KG1 (cell line): ENCODE data around the gene CCDC91.
"Not testable (repeated sequence)": the region's sequence is repeated elsewhere in the genome, so short reads cannot be mapped to it uniquely, and the experiment has no call there.

Source experiments
- DNase-seq: peaks from one replicate; lab custom pipeline; 2025; lab: John Stamatoyannopoulos, UW

CCDC91 gene

GRCh38 chr12:28232211-28232928 is 42.1 kb downstream of the CCDC91 start:
- DNase-seq, result no peak

- DNase-seq, result no peak
These were observed 44.2 kb downstream of the CCDC91 start for GRCh38 chr12:28234444-28234843.

- no peak for DNase-seq
These were observed 44.8 kb downstream of the CCDC91 start for GRCh38 chr12:28235015-28235414.

- no peak for DNase-seq
These were observed 45.7 kb downstream of the CCDC91 start for GRCh38 chr12:28235985-28236384.

GRCh38 chr12:28237423-28237822 is 47.2 kb downstream of the CCDC91 start:
- no peak for DNase-seq

- no peak for DNase-seq
These were observed 49.7 kb downstream of the CCDC91 start for GRCh38 chr12:28239918-28240317.

- no peak for DNase-seq
These were observed 50.6 kb downstream of the CCDC91 start for GRCh38 chr12:28240853-28241252.

GRCh38 chr12:28242129-28242495 is 51.9 kb downstream of the CCDC91 start:
- no peak for DNase-seq

- DNase-seq, result no peak
These were observed 52.4 kb downstream of the CCDC91 start for GRCh38 chr12:28242496-28243309.

- no peak for DNase-seq
These were observed 53.0 kb downstream of the CCDC91 start for GRCh38 chr12:28243310-28243633.

- no peak for DNase-seq
These were observed 57.5 kb downstream of the CCDC91 start for GRCh38 chr12:28247806-28248205.

- DNase-seq, result no peak
These were observed 58.4 kb downstream of the CCDC91 start for GRCh38 chr12:28248555-28249145.

- no peak for DNase-seq
These were observed 62.9 kb downstream of the CCDC91 start for GRCh38 chr12:28253161-28253641.

- no peak for DNase-seq
These were observed 67.2 kb downstream of the CCDC91 start for GRCh38 chr12:28257411-28257810.

GRCh38 chr12:28258998-28259397 is 68.7 kb downstream of the CCDC91 start:
- no peak for DNase-seq

- no peak for DNase-seq
These were observed 75.3 kb downstream of the CCDC91 start for GRCh38 chr12:28265435-28266042.

- not testable (repeated sequence) for DNase-seq
These were observed 77.8 kb downstream of the CCDC91 start for GRCh38 chr12:28267920-28268607.

GRCh38 chr12:28268608-28269229 is 78.5 kb downstream of the CCDC91 start:
- no peak for DNase-seq

GRCh38 chr12:28269851-28270250 is 79.6 kb downstream of the CCDC91 start:
- DNase-seq, result no peak

- DNase-seq, result no peak
These were observed 88.2 kb downstream of the CCDC91 start for GRCh38 chr12:28278499-28278898.

- no peak for DNase-seq
These were observed 88.7 kb downstream of the CCDC91 start for GRCh38 chr12:28278960-28279359.

- no peak for DNase-seq
These were observed 96.1 kb downstream of the CCDC91 start for GRCh38 chr12:28286352-28286751.
